HG03175 (cell line): Measurements from ENCODE around the gene RAB3B.
"Not testable (repeated sequence)": the region's sequence is repeated elsewhere in the genome, so short reads cannot be mapped to it uniquely, and the experiment has no call there.

Experiments used
- ATAC-seq: cut with Tn5 transposase; IDR thresholded peaks from one replicate; pipeline ENCODE4 v1.9.1; 2021; ENCODE audit warnings: mild to moderate bottlenecking, moderate library complexity; ENCODE audit not compliant: unreplicated experiment

RAB3B gene

DNA sequence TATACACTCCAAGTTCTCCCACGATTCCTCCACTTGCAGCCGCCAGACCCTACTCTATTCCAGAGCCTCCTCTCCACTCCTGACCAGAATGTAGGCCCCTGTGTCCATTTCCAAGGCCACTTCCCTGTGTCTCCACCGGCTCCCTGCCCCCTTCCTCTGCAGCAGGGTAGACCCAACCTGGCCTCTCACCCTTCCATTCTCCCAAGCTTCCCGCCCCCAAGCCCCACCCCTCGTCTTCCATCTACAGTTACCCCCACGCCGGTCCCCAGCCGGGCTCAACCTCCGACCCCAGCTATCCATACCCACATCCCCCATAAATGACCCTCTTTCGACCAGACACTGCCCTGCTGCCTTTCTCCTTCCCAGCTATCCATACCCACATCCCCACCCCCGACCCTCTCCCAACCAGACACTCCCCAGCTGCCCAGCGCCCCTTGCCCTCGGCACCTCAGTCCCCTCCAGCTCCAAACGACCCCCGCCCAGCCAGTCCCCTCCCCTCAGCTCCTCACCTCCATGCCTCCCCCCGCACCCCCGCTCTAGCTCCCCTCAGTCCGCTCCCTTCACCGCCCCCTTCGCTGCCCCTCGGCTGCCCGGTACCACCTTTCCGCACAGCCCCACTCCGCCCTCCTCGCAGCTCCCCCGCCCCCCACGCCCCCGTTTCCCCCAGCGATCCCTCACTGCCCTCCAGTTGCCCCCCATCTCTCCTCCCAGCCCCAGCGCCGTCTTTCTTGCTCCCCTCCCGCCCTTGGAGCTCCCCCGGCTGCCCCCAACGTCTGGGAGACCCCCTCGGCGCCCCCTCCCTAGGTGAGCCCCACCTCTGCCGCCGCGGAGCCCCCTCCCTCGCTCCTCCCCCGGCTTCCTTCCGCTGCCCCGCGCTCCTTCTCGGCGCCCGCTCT lies 670 bp downstream of the RAB3B start:
- no peak for ATAC-seq

GRCh38 chr1:51988254-51988653 lies 2.2 kb downstream of the RAB3B start:
- no peak for ATAC-seq

- ATAC-seq: no peak
Observed at GRCh38 chr1:51986718-51987117, 3.8 kb downstream of the RAB3B start.

DNA sequence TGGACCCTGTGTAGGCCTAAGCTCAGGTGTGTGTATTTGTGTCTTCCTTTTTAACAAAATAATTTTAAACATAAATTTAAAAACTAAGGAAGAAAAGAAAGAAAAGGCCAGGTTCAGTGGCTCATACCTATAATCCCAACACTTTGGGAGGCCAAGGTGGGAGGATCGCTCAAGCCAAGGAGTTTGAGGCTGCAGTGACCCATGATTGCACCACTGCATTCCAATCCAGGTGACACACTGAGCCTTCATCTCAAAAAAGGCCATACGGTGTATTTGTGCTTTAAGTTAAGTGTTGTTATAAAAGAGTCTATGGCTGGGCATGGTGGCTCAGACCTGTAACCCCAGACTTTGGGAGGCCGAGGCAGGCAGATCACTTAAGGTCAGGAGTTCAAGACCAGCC lies 8.3 kb downstream of the RAB3B start:
- ATAC-seq: no peak

DNA sequence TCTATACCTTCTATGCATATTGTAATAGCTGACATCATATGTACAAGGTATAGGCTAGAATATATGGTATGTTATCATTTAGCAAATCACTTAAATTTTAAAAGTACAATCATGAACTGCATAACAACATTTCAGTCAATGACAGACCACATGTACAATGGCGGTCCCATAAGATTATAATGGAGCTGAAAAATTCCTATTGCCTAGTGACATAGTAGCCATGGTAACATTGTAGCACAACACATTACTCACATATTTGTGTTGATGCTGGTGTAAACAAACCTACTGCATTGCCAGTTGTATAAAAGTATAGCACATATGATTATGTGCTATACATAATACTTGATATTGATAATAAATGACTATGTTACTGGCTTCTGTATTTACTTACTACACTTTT lies 8.9 kb downstream of the RAB3B start:
- no peak for ATAC-seq

DNA sequence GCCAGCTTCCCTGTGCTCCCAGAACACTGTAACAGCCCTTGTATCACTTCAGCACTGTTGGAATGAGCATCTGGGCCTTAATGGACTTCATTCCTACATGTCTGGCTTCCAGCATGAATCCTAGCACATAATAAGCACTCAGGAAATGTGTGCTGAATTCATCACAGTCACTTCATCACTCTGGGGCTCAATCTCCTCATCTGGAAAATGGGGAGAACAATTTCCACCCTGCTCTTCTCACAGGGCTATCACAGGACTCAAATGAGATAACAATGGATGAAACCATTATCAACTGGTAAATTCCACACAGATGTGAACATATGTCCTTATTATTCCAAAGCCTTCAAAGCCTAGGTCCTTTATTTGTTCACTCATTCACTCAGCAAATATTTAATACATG lies 12.4 kb downstream of the RAB3B start:
- ATAC-seq: no peak

DNA sequence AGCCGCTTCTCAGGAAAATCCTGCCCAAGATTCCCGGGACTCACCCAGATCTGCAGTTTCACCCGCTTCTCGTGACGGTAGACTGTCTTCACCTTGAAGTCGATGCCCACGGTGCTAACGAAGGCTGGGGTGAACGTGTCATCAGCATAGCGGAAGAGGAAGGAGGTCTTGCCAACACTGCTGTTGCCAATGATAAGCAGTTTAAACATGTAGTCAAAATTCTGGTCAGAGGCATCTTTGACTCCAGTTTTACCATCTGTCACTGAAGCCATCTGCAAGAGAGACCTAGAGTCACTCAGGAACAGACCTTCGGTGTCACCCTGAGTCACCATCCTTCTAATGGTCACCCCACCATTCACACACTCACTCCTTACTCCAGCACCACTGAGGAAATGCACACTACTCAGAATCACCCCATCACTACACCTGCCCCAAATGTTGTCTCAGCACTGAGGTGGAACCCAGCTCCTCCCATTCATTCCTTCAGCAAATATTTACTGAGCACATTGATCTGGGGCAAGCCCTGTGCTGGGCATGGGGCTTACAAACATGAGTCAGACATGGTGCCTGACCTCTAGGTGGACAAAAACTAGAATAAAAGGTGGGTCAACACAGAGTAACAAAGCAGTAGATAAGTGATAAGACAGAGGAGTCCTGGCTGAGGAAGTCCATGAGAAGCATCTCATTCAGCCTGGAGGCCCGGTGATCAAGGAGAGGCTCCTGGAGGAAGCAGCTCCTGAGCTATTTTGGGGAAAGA lies 13.5 kb downstream of the RAB3B start:
- ATAC-seq: no peak

- no peak for ATAC-seq
Observed at GRCh38 chr1:51973587-51974474, 16.7 kb downstream of the RAB3B start.

DNA sequence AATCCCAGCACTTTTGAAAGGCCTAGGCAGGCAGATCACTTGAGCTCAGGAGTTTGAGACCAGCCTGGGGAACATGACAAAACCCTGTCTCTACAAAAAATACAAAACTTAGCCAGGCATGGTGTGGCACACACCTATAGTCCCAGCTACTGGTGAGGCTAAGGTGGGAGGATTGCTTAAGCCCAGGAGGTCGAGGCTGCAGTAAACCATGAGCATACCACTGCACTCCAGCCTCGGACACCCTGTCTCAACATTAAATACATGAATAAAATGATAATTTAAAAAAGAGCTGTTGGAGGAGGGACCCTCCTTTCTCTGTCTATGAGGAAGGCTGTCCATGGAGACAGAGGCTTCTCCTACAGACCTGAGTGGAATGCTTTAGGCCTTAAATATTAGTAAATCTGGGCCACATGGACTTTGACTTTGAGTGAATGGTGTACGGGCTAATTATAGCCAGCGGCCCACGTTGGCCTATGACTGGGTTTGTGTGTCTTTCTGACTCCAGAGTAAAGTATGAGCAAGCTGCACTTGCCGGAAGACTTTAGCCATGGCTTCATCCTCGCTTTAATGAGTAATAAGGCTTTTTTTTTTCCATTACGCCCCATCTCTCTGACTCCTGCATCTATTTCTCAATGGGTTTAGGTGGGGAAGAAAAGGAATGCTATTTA lies 21.3 kb downstream of the RAB3B start:
- no peak for ATAC-seq

DNA sequence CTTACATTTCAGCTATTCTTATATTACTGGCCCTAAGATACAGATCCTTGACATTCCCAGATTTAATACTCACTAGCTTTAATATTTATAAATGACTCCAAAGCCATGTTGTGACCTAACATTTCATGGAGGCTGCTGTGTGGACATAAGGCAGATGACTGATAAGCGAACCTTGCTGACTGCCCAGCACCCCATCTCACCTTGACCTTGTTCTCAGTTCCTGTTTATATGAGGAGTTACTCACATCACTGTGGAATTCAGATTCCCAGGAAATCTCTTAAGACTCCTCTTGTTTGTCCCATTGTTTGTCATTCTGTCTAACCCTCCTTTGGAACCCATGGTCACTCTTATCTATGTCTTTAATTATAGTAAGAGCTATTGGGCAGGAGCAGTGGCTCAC lies 21.9 kb downstream of the RAB3B start:
- no peak for ATAC-seq

GRCh38 chr1:51967213-51967791 lies 23.2 kb downstream of the RAB3B start:
- not testable (repeated sequence) for ATAC-seq

GRCh38 chr1:51966559-51966958 lies 23.9 kb downstream of the RAB3B start:
- no peak for ATAC-seq

- no peak for ATAC-seq
Observed at GRCh38 chr1:51964309-51964696, 26.2 kb downstream of the RAB3B start.

- ATAC-seq: no peak
Observed at GRCh38 chr1:51963592-51964308, 26.8 kb downstream of the RAB3B start.

DNA sequence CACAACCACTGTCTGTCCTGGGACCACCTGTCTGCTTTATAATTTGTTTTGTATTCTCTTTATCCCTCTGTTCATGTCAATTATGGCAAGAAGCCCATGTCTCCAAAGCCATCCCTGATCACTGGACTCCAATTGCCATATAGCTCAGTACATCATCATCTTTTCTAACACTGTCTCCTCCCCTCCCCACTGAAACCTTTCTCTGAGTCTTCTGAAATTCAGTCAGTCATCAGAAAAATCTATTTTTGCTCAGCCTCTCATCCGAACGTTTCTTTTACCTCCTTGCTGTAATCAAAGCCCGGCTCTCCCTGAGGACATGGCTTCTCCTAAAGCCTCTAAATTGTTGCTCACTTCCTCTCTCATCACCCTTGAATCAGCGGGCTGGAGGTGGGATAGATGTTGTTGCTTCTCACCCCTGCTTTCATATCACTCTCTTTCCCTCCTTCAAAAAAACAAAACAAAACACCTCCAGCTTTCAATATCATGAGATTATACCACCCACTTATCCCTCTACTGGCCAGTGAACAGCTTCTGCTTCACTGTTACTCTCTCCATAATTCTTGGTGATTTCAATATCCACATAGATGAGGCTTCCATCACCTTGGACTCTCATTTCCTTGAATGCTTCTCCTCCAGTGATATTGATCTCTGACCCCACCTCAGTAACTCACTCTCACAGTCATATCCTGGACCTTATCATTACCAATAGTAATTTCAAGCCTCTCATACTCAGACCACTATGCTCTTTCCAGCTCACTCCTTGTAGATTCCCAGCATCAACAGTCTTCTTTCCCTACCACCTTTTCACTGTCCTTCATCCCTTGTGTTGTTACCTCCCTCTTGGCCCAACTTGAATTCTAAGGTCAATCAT lies 27.8 kb downstream of the RAB3B start:
- no peak for ATAC-seq

- ATAC-seq: no peak
Observed at GRCh38 chr1:51961954-51962353, 28.5 kb downstream of the RAB3B start.

GRCh38 chr1:51961231-51961630 lies 29.3 kb downstream of the RAB3B start:
- ATAC-seq: no peak

GRCh38 chr1:51960262-51960661 lies 30.2 kb downstream of the RAB3B start:
- ATAC-seq: no peak

- no peak for ATAC-seq
Observed at GRCh38 chr1:51958824-51959223, 31.7 kb downstream of the RAB3B start.
